Measurements from ENCODE around the gene BEAN1. TPM values are rescaled to one million over a fixed set of nuclear protein-coding genes. Genes with fewer than 3 reads are reported as not detected.

The BEAN1 gene
- total and polyA plus RNA-seq, 9 of the 15 experiments (the other 6 are each of a cell fraction or from before 2014, with no cell fraction given), result not detected

DNA sequence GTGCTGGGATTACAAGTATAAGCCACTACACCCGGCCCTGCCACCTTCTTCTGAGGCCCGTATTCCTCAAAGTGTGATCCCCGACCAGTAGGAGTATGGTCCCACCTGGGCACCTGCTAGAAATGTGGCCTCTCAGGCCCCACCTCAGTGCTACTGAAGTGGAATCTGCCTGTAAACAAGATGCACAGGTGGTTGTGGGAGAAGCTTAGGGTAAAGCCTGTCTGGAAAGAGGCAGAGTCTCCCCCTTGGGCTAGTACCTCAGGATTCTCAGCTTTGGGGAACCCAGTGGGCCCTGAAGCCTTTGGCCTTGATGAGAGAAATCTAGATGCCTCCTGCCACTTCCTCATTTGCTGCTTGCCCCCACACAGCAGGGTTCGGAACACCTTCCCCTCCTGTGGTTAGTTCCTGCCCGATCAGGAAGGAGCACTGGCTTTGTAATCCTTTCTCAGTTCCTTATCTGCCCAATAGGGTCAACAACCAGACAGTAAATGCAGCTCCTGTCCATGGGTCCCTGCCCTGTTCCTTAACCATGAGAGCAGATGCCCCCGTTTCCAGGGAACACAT is 97.6 kb downstream of the BEAN1 start (continued):
- TF ChIP-seq ARID4B (CRISPR knock-in tag; IDR thresholded peaks at IDR 0.05), result no peak
- peak; percentile 66 for TF ChIP-seq GABPB1 (CRISPR knock-in tag; IDR thresholded peaks at IDR 0.05)
- TF ChIP-seq, protein P1, sequence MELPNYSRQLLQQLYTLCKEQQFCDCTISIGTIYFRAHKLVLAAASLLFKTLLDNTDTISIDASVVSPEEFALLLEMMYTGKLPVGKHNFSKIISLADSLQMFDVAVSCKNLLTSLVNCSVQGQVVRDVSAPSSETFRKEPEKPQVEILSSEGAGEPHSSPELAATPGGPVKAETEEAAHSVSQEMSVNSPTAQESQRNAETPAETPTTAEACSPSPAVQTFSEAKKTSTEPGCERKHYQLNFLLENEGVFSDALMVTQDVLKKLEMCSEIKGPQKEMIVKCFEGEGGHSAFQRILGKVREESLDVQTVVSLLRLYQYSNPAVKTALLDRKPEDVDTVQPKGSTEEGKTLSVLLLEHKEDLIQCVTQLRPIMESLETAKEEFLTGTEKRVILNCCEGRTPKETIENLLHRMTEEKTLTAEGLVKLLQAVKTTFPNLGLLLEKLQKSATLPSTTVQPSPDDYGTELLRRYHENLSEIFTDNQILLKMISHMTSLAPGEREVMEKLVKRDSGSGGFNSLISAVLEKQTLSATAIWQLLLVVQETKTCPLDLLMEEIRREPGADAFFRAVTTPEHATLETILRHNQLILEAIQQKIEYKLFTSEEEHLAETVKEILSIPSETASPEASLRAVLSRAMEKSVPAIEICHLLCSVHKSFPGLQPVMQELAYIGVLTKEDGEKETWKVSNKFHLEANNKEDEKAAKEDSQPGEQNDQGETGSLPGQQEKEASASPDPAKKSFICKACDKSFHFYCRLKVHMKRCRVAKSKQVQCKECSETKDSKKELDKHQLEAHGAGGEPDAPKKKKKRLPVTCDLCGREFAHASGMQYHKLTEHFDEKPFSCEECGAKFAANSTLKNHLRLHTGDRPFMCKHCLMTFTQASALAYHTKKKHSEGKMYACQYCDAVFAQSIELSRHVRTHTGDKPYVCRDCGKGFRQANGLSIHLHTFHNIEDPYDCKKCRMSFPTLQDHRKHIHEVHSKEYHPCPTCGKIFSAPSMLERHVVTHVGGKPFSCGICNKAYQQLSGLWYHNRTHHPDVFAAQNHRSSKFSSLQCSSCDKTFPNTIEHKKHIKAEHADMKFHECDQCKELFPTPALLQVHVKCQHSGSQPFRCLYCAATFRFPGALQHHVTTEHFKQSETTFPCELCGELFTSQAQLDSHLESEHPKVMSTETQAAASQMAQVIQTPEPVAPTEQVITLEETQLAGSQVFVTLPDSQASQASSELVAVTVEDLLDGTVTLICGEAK (IDR thresholded peaks at IDR 0.05), result no peak
- TF ChIP-seq, protein P1 (CRISPR knock-in tag; IDR thresholded peaks at IDR 0.05), result no peak
- TF ChIP-seq GATA2 (CRISPR knock-in tag; IDR thresholded peaks at IDR 0.05), result peak; percentile 39
- TF ChIP-seq STAT5A (IDR thresholded peaks at IDR 0.05; ENCODE audit: borderline replicate concordance, low read length), result peak; percentile 36; the same call in 1 of the 2 replicates
- TF ChIP-seq NEUROD1 (IDR thresholded peaks at IDR 0.05; ENCODE audit: borderline replicate concordance, low read depth, low read length, partially characterized antibody), result peak; percentile 17
- no peak for TF ChIP-seq ZKSCAN8 (CRISPR knock-in tag; IDR thresholded peaks at IDR 0.05)
- TF ChIP-seq IRF9 (tag; IDR thresholded peaks at IDR 0.05), result no peak
- TF ChIP-seq ZNF23 (CRISPR knock-in tag; IDR thresholded peaks at IDR 0.05), result no peak
- TF ChIP-seq, protein P2, sequence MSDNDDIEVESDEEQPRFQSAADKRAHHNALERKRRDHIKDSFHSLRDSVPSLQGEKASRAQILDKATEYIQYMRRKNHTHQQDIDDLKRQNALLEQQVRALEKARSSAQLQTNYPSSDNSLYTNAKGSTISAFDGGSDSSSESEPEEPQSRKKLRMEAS (CRISPR knock-in tag; IDR thresholded peaks at IDR 0.05), result peak; percentile 25; the same call in 1 of the 2 replicates
- TF ChIP-seq RUNX1 (IDR thresholded peaks at IDR 0.05; ENCODE audit: low read depth), result peak; percentile 71; the same call in 1 of the 2 replicates
- TF ChIP-seq ZNF41 (CRISPR knock-in tag; conservative IDR thresholded peaks at IDR 0.05), result no peak
- no peak for TF ChIP-seq STAT5B (CRISPR knock-in tag; IDR thresholded peaks at IDR 0.05)

Data from K562 (cell line).